GM12892 (cell line): ENCODE measurements around the gene FBXW5.

Experiments
- POLR2A ChIP-seq: IDR thresholded peaks from 2 replicates; pipeline ENCODE4 v1.6.1; 2011; ENCODE audit warnings: low read depth, low read length, control low read depth
- POLR2AphosphoS5 ChIP-seq: IDR thresholded peaks from 2 replicates; pipeline ENCODE4 v1.6.1; 2011; ENCODE audit warnings: low read depth, low read length, control low read depth
- TAF1 ChIP-seq: IDR thresholded peaks from 2 replicates; pipeline ENCODE4 v1.6.1; 2011; ENCODE audit warnings: low read depth, mild to moderate bottlenecking, control low read depth, low read length, borderline replicate concordance

- TF ChIP-seq TAF1 (no peak), POLR2A (no peak), POLR2AphosphoS5 (no peak)
Measured at GRCh38 chr9:136962701-136963248, 18.2 kb upstream of the FBXW5 start.
